HUES64 (cell line): ENCODE data around the gene DMD.

Experiments
- H3K27ac ChIP-seq: 2 replicates; pipeline ENCODE4 v1.7.0; 2013; ENCODE audit warnings: low read depth, low read length, inconsistent platforms
- H3K27me3 ChIP-seq: 2 replicates; pipeline ENCODE4 v1.6.1; 2013; ENCODE audit warnings: mild to moderate bottlenecking, low read length; ENCODE audit not compliant: insufficient read depth
- H3K36me3 ChIP-seq: 2 replicates; pipeline ENCODE4 v1.6.1; 2013; ENCODE audit warnings: mild to moderate bottlenecking, low read length; ENCODE audit not compliant: insufficient read depth
- H3K4me1 ChIP-seq: 2 replicates; pipeline ENCODE4 v1.6.1; 2013; ENCODE audit warnings: mild to moderate bottlenecking, low read length, moderate library complexity; ENCODE audit not compliant: insufficient read depth
- H3K4me3 ChIP-seq: 2 replicates; pipeline ENCODE4 v1.5.1; 2013; ENCODE audit warnings: mild to moderate bottlenecking, low read length, moderate library complexity
- H3K9ac ChIP-seq: 2 replicates; pipeline ENCODE4 v1.6.1; 2013; ENCODE audit warnings: mild to moderate bottlenecking, low read depth, low read length
- H3K9me3 ChIP-seq: 2 replicates; pipeline ENCODE4 v1.6.1; 2013; ENCODE audit warnings: low read depth, low read length; ENCODE audit not compliant: insufficient read depth
- WGBS: fragments of 150-250, 120-280 bp; methylation state at CpG from one replicate; pipeline ENCODE4 v1.1.7; 2013; ENCODE audit warnings: missing lambda C conversion rate; 5-methylcytosine and 5-hydroxymethylcytosine counted together

DMD gene

GRCh38 chrX:32495855-32496254 lies 715.5 kb downstream of the DMD start:
- Histone ChIP-seq H3K36me3 (no peaks in the 10 kb centered on the region), H3K9me3 (no peaks in the 10 kb centered on the region), H3K27ac (no peak overlapping the region), H3K27me3 (no peaks in the 10 kb centered on the region), H3K4me3 (no peak overlapping the region), H3K9ac (no peak overlapping the region), H3K4me1 (no peaks in the 10 kb centered on the region)

GRCh38 chrX:32489125-32489524 lies 722.2 kb downstream of the DMD start:
- Histone ChIP-seq H3K27ac (no peak overlapping the region), H3K36me3 (no peaks in the 10 kb centered on the region), H3K27me3 (no peaks in the 10 kb centered on the region), H3K4me1 (no peaks in the 10 kb centered on the region), H3K9me3 (no peaks in the 10 kb centered on the region), H3K4me3 (no peak overlapping the region), H3K9ac (no peak overlapping the region)
- 91% methylated on average over 3 of the region's 3 CpGs for WGBS

GRCh38 chrX:32483534-32484136 lies 727.7 kb downstream of the DMD start:
- WGBS = no CpG with 5 or more reads among the region's 3 CpGs
- Histone ChIP-seq H3K4me1 (no peaks in the 10 kb centered on the region), H3K9ac (no peak overlapping the region)

GRCh38 chrX:32480019-32480418 lies 731.3 kb downstream of the DMD start:
- no peaks in the 10 kb centered on the region for H3K27me3 ChIP-seq
- H3K27ac ChIP-seq = no peak overlapping the region
- no peaks in the 10 kb centered on the region for H3K36me3 ChIP-seq
- H3K4me3 ChIP-seq = no peak overlapping the region
- WGBS = 100% methylated on average over 1 of the region's 2 CpGs
- H3K9ac ChIP-seq = no peak overlapping the region
- H3K9me3 ChIP-seq = no peaks in the 10 kb centered on the region
- no peaks in the 10 kb centered on the region for H3K4me1 ChIP-seq

More at GRCh38 chrX:32483534-32484136, 727.7 kb downstream of the DMD start:
- H3K4me3 ChIP-seq = no peak overlapping the region
- H3K27ac ChIP-seq = no peak overlapping the region
- H3K27me3 ChIP-seq = no peaks in the 10 kb centered on the region
- H3K36me3 ChIP-seq = no peaks in the 10 kb centered on the region
- H3K9me3 ChIP-seq = no peaks in the 10 kb centered on the region

GRCh38 chrX:32472364-32472763 lies 739.0 kb downstream of the DMD start:
- Histone ChIP-seq H3K4me1 (no peaks in the 10 kb centered on the region), H3K36me3 (no peaks in the 10 kb centered on the region), H3K9ac (no peak overlapping the region), H3K27ac (no peak overlapping the region), H3K9me3 (no peaks in the 10 kb centered on the region), H3K27me3 (no peaks in the 10 kb centered on the region), H3K4me3 (no peak overlapping the region)
- WGBS = 80% methylated on average over 2 of the region's 3 CpGs

- Histone ChIP-seq H3K4me3 (no peak overlapping the region), H3K9me3 (no peaks in the 10 kb centered on the region), H3K27ac (no peak overlapping the region), H3K27me3 (no peaks in the 10 kb centered on the region), H3K4me1 (no peaks in the 10 kb centered on the region), H3K36me3 (no peaks in the 10 kb centered on the region), H3K9ac (no peak overlapping the region)
- WGBS = 71% methylated on average over 1 of the region's 2 CpGs
Measured at GRCh38 chrX:32455704-32456103, 755.6 kb downstream of the DMD start.

GRCh38 chrX:32451954-32452695 lies 759.2 kb downstream of the DMD start:
- WGBS = 83% methylated on average over 2 of the region's 3 CpGs
- H3K36me3 ChIP-seq = no peaks in the 10 kb centered on the region
- H3K4me3 ChIP-seq = no peak overlapping the region
- no peaks in the 10 kb centered on the region for H3K9me3 ChIP-seq
- H3K27me3 ChIP-seq = no peaks in the 10 kb centered on the region
- no peak overlapping the region for H3K27ac ChIP-seq
- H3K9ac ChIP-seq = no peak overlapping the region
- no peaks in the 10 kb centered on the region for H3K4me1 ChIP-seq

- no peak overlapping the region for H3K9ac ChIP-seq
- H3K36me3 ChIP-seq = no peaks in the 10 kb centered on the region
- no peak overlapping the region for H3K27ac ChIP-seq
- H3K4me1 ChIP-seq = no peaks in the 10 kb centered on the region
- H3K27me3 ChIP-seq = no peaks in the 10 kb centered on the region
- WGBS = 94% methylated on average over 2 of the region's 2 CpGs
- no peaks in the 10 kb centered on the region for H3K9me3 ChIP-seq
- H3K4me3 ChIP-seq = no peak overlapping the region
Measured at GRCh38 chrX:32448945-32449344, 762.4 kb downstream of the DMD start.

- WGBS = 100% methylated on average over 1 of the region's 1 CpG
- Histone ChIP-seq H3K27me3 (no peaks in the 10 kb centered on the region), H3K36me3 (no peaks in the 10 kb centered on the region), H3K4me3 (no peak overlapping the region), H3K9ac (no peak overlapping the region), H3K9me3 (no peaks in the 10 kb centered on the region), H3K27ac (no peak overlapping the region), H3K4me1 (no peaks in the 10 kb centered on the region)
Measured at GRCh38 chrX:32448320-32448719, 763.0 kb downstream of the DMD start.

GRCh38 chrX:32447640-32448039 lies 763.7 kb downstream of the DMD start:
- Histone ChIP-seq H3K9me3 (no peaks in the 10 kb centered on the region), H3K4me1 (no peaks in the 10 kb centered on the region), H3K27me3 (no peaks in the 10 kb centered on the region), H3K9ac (no peak overlapping the region), H3K4me3 (no peak overlapping the region), H3K36me3 (no peaks in the 10 kb centered on the region), H3K27ac (no peak overlapping the region)
- no CpG with 5 or more reads among the region's 1 CpG for WGBS

GRCh38 chrX:32443841-32444240 lies 767.5 kb downstream of the DMD start:
- no peak overlapping the region for H3K27ac ChIP-seq

More at GRCh38 chrX:32443841-32444240, 767.5 kb downstream of the DMD start:
- H3K4me1 ChIP-seq = no peaks in the 10 kb centered on the region
- H3K9me3 ChIP-seq = no peaks in the 10 kb centered on the region
- H3K27me3 ChIP-seq = no peaks in the 10 kb centered on the region
- no peak overlapping the region for H3K9ac ChIP-seq
- H3K4me3 ChIP-seq = no peak overlapping the region
- no peaks in the 10 kb centered on the region for H3K36me3 ChIP-seq
- WGBS = 92% methylated on average over 2 of the region's 2 CpGs
